ENCODE results near the gene METAP1. TPM values are rescaled to one million over a fixed set of nuclear protein-coding genes. Genes with fewer than 3 reads are reported as not detected.

The METAP1 gene
- total RNA-seq (10 to 100 TPM; 51.8 to 71.4 (median 63.6) TPM), polyA plus RNA-seq (10 to 100 TPM; 36.9 to 69.7 TPM)
- long read RNA-seq, donor 1, transcript METAP1-201 (11 exons, 2,791 nt): major isoform, 53 of 71 reads
- long read RNA-seq, donor 1, partial matches to known transcripts: 10 of 71 reads
- long read RNA-seq, donor 1, other reads (novel, unspliced or antisense): 8 of 71 reads
- long read RNA-seq, donor 2, transcript METAP1-201 (11 exons, 2,791 nt): major isoform, 417 of 487 reads
- long read RNA-seq, donor 2, partial matches to known transcripts: 25 of 487 reads
- long read RNA-seq, donor 2, other reads (novel, unspliced or antisense): 45 of 487 reads
- long read RNA-seq, donor 3, transcript METAP1-201 (11 exons, 2,791 nt): major isoform, 74 of 85 reads
- long read RNA-seq, donor 3, partial matches to known transcripts: 1 of 85 reads
- long read RNA-seq, donor 3, other reads (novel, unspliced or antisense): 10 of 85 reads

DNA sequence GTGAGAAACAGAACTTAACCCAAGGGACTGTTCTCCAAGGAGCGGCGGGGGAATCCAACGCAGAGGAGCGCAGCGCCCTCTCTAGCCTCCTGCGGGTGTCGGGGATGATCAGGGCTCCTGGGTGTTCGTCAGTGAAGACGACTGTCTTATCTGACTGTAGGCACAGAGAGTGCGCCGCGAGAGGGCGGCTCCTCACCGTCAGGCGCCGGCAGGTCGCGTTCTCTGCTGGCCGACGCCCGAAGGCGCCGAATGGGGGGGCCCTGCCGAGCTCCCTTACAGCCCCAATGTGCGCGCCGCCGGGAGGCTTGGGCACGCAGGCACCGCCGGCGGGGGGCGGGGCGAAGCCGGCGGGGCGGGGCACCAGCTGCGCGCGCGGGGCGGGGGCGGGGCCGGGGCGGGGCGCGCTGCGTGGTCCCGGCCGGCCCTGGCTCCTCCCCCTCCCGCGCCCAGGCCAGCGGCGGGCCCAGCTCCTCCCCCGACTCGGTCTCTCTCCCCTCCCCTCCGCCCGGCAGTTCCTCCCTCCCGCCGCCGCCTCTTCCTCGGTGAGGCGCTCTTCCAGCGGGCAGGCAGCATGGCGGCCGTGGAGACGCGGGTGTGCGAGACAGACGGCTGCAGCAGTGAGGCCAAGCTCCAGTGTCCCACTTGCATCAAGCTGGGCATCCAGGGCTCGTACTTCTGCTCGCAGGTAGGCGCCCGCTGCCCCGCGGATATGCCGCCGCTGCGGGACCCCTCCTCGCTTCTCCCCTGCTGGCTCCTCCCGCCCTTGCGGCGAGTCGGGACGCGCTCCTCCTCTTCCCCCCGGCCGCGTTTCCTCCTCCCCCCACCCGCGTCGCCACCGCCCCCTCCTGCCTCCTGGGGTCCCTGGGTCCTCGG lies at the start of gene METAP1:
METAP1 (plus strand) TSS at position 539 of the 873 bp plus-strand sequence; CDS start at position 572, 33 bp downstream.
- peak; percentile 26 to 69 for TF ChIP-seq POLR2A (IDR thresholded peaks at IDR 0.05)
- TF ChIP-seq, protein P1, sequence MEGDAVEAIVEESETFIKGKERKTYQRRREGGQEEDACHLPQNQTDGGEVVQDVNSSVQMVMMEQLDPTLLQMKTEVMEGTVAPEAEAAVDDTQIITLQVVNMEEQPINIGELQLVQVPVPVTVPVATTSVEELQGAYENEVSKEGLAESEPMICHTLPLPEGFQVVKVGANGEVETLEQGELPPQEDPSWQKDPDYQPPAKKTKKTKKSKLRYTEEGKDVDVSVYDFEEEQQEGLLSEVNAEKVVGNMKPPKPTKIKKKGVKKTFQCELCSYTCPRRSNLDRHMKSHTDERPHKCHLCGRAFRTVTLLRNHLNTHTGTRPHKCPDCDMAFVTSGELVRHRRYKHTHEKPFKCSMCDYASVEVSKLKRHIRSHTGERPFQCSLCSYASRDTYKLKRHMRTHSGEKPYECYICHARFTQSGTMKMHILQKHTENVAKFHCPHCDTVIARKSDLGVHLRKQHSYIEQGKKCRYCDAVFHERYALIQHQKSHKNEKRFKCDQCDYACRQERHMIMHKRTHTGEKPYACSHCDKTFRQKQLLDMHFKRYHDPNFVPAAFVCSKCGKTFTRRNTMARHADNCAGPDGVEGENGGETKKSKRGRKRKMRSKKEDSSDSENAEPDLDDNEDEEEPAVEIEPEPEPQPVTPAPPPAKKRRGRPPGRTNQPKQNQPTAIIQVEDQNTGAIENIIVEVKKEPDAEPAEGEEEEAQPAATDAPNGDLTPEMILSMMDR (IDR thresholded peaks at IDR 0.05): peak; percentile 32 to 80 (median 56)
- H3K9me3 ChIP-seq: no peaks in the 10 kb centered on the region
- peak; percentile 92 to 97 (median 96) for ATAC-seq
- WGBS, 4 donors: 0 to 1% (median 1%) methylated on average over 34 to 94 of the region's 94 CpGs
- no peaks in the 10 kb centered on the region for H3K36me3 ChIP-seq
- peak within 1 kb of the TSS; percentile 88 to 96 (median 92) for H3K27ac ChIP-seq
- intact Hi-C loops (cut with DNase I): loop anchor here in 9 of 10 donors (1.0 to 10.0 kb wide), 14 partner anchors 57 to 733 kb away; partner anchors contain the start of genes EIF4E (in 5 of the 9), ADH5 (in 4 of the 9), TRMT10A (in 3 of the 9) and RAP1GDS1 (in 2 of the 9)
- peak within 1 kb of the TSS; percentile 89 to 99 (median 96) for H3K4me3 ChIP-seq
- H3K4me1 ChIP-seq: peaks cover 0 to 26% (median 15%) of the 10 kb centered on the region in 12 donors
- no peaks in the 10 kb centered on the region for H3K27me3 ChIP-seq
- peak; percentile 94 to 97 (median 96) for DNase-seq

DNA sequence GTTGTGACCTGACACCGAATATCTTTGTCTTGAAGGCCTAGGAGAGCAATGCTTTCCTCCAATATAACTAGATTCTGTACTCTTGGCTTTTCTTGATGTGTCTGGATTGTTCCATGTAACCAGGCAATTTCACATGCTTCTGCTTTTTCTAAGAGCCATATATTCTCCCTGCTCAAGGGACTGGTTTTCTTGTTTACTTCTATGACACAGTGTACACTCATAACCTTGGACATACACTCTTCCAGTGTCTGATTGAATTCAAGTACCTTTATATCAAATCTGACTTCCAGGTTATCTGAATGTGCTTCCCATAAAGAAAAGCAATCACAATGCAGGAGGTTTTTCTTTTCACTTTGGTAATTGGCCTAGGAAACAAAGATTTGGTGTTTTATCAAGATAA lies 49.2 kb upstream of the METAP1 start:
- no peaks in the 10 kb centered on the region for H3K27me3 ChIP-seq
- no peaks in the 10 kb centered on the region for H3K9me3 ChIP-seq
- no peak for DNase-seq
- ATAC-seq: no peak
- H3K27ac ChIP-seq: no peak overlapping the region
- no peak for TF ChIP-seq POLR2A (IDR thresholded peaks at IDR 0.05)
- TF ChIP-seq, protein P1 (IDR thresholded peaks at IDR 0.05): no peak
- intact Hi-C loops (cut with DNase I): loop anchor here in 2 of 10 donors (5.0 to 10.0 kb wide), 2 partner anchors 41 to 108 kb away; no protein-coding TSS in a partner anchor
- H3K4me1 ChIP-seq: no peaks in the 10 kb centered on the region
- H3K36me3 ChIP-seq: no peaks in the 10 kb centered on the region
- 81 to 97% (median 88%) methylated on average over 1 of the region's 1 CpG for WGBS, 4 donors
- no peak overlapping the region for H3K4me3 ChIP-seq

DNA sequence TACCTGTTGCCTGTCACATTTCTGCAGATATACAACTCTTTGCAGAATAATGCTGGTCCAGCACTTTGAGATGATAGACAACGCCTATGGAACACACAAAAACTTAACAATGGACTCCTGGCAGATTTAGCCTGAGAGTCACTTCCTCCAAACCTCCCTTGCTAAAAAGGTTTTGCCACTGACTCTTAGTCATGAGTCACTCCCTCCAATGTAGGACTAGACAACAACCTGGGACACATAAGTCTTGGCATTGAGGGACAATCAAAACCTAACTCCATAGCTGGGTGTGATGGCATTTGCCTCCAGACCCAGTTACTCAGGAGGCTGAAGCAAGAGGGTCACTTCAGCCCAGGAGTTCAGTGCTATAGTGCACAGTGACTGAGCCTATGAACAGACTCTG lies 44.6 kb upstream of the METAP1 start:
- intact Hi-C loops (cut with DNase I): no loop called here
- TF ChIP-seq POLR2A (IDR thresholded peaks at IDR 0.05): no peak
- TF ChIP-seq, protein P1 (IDR thresholded peaks at IDR 0.05): no peak
- Histone ChIP-seq H3K9me3 (no peaks in the 10 kb centered on the region), H3K4me3 (no peak overlapping the region), H3K27ac (no peak overlapping the region), H3K4me1 (no peaks in the 10 kb centered on the region), H3K36me3 (no peaks in the 10 kb centered on the region), H3K27me3 (no peaks in the 10 kb centered on the region)
- ATAC-seq (no peak), DNase-seq (no peak)
- WGBS, 4 donors: 69 to 78% (median 74%) methylated on average over 1 of the region's 1 CpG

Measured in heart left ventricle (tissue), 16 donors.